ENCODE data around the gene ZNF772. TPM values are rescaled to one million over a fixed set of nuclear protein-coding genes. Genes with fewer than 3 reads are reported as not detected.

The ZNF772 gene
- total RNA-seq, 4 donors from 2014 or later: 7.1 to 11.5 (median 9.0) TPM

- 95% methylated on average over 4 of the region's 4 CpGs for WGBS
- no peak for TF ChIP-seq POLR2A (IDR thresholded peaks at IDR 0.05; ENCODE audit: low read depth)
- TF ChIP-seq POLR2AphosphoS5 (IDR thresholded peaks at IDR 0.05): no peak
- TF ChIP-seq, protein P1, sequence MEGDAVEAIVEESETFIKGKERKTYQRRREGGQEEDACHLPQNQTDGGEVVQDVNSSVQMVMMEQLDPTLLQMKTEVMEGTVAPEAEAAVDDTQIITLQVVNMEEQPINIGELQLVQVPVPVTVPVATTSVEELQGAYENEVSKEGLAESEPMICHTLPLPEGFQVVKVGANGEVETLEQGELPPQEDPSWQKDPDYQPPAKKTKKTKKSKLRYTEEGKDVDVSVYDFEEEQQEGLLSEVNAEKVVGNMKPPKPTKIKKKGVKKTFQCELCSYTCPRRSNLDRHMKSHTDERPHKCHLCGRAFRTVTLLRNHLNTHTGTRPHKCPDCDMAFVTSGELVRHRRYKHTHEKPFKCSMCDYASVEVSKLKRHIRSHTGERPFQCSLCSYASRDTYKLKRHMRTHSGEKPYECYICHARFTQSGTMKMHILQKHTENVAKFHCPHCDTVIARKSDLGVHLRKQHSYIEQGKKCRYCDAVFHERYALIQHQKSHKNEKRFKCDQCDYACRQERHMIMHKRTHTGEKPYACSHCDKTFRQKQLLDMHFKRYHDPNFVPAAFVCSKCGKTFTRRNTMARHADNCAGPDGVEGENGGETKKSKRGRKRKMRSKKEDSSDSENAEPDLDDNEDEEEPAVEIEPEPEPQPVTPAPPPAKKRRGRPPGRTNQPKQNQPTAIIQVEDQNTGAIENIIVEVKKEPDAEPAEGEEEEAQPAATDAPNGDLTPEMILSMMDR (IDR thresholded peaks at IDR 0.05): no peak
- no peak for TF ChIP-seq EP300 (IDR thresholded peaks at IDR 0.05)
- Histone ChIP-seq H3K4me1 (peaks cover 5 to 13% (median 8%) of the 10 kb centered on the region in 4 donors), H3K9me3 (peaks cover 24 to 80% (median 79%) of the 10 kb centered on the region in 4 donors), H3K27ac (replicated peaks in 1 of 4) (no peak overlapping the region), H3K4me3 (no peak overlapping the region), H3K27me3 (no peaks in the 10 kb centered on the region), H3K36me3 (peaks cover 36 to 56% (median 48%) of the 10 kb centered on the region in 4 donors)
- intact Hi-C loops (cut with DNase I): no loop called here
- DNase-seq (ENCODE audit: extremely low spot score): no peak
These were observed 3.7 kb downstream of the ZNF772 start for GRCh38 chr19:57473646-57474045.

DNA sequence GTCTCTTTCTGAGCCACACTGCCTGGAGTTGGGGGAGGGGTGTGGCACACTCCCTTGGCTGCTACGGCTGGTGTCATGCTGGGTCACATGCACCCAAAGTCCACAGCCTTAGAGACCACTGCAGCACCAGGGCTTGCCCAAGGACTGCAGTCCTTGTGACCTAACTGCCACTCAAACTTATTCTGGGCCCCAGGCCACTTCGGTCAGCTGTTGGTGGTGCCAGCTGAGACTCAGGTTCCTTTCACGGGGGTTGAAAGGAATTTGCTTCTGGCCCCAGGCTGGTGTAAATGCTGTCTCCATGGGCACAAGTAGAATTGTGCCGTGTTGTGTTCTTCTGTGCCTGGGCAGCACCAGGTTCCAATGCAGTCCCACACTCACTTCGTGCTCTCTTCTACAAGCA, 10.9 kb downstream of the ZNF772 start:
- 98% methylated on average over 5 of the region's 5 CpGs for WGBS
- Histone ChIP-seq H3K9me3 (peaks cover 6 to 99% (median 88%) of the 10 kb centered on the region in 4 donors), H3K27me3 (no peaks in the 10 kb centered on the region), H3K4me3 (no peak overlapping the region), H3K27ac (replicated peaks in 1 of 4) (no peak overlapping the region), H3K4me1 (no peaks in the 10 kb centered on the region), H3K36me3 (peaks cover 4 to 33% (median 20%) of the 10 kb centered on the region in 4 donors)
- DNase-seq (ENCODE audit: extremely low spot score): no peak
- intact Hi-C loops (cut with DNase I): no loop called here
- TF ChIP-seq, protein P1 (IDR thresholded peaks at IDR 0.05): no peak
- TF ChIP-seq POLR2A (IDR thresholded peaks at IDR 0.05; ENCODE audit: low read depth) (no peak), EP300 (IDR thresholded peaks at IDR 0.05) (no peak), POLR2AphosphoS5 (IDR thresholded peaks at IDR 0.05) (no peak)

GRCh38 chr19:57465680-57466381, 11.5 kb downstream of the ZNF772 start:
- Histone ChIP-seq H3K27me3 (no peaks in the 10 kb centered on the region), H3K36me3 (peaks cover 4 to 32% (median 18%) of the 10 kb centered on the region in 4 donors), H3K9me3 (peaks cover 2 to 99% (median 84%) of the 10 kb centered on the region in 4 donors), H3K4me3 (no peak overlapping the region), H3K4me1 (no peaks in the 10 kb centered on the region), H3K27ac (replicated peaks in 1 of 4) (no peak overlapping the region)
- intact Hi-C loops (cut with DNase I): no loop called here
- no peak for DNase-seq (ENCODE audit: extremely low spot score)
- 83% methylated on average over 5 of the region's 5 CpGs for WGBS
- TF ChIP-seq POLR2A (IDR thresholded peaks at IDR 0.05; ENCODE audit: low read depth) (no peak), POLR2AphosphoS5 (IDR thresholded peaks at IDR 0.05) (no peak), EP300 (IDR thresholded peaks at IDR 0.05) (no peak)
- TF ChIP-seq, protein P1 (IDR thresholded peaks at IDR 0.05): no peak

GRCh38 chr19:57452307-57452706, 25.1 kb downstream of the ZNF772 start:
- intact Hi-C loops (cut with DNase I): no loop called here
- no peaks in the 10 kb centered on the region for H3K27me3 ChIP-seq
- TF ChIP-seq EP300 (IDR thresholded peaks at IDR 0.05) (no peak), POLR2A (IDR thresholded peaks at IDR 0.05; ENCODE audit: low read depth) (no peak), POLR2AphosphoS5 (IDR thresholded peaks at IDR 0.05) (no peak)
- TF ChIP-seq, protein P1 (IDR thresholded peaks at IDR 0.05): no peak
- H3K27ac ChIP-seq (replicated peaks in 1 of 4): no peak overlapping the region
- 93% methylated on average over 3 of the region's 3 CpGs for WGBS
- no peak overlapping the region for H3K4me3 ChIP-seq
- no peaks in the 10 kb centered on the region for H3K4me1 ChIP-seq
- peaks cover 0 to 37% (median 9%) of the 10 kb centered on the region in 4 donors for H3K9me3 ChIP-seq
- peaks cover 0 to 13% (median 3%) of the 10 kb centered on the region in 4 donors for H3K36me3 ChIP-seq
- DNase-seq (ENCODE audit: extremely low spot score): no peak
